GM18498 (cell line): ENCODE results near the gene AKT3.

ENCODE experiments used
- ATAC-seq: cut with Tn5 transposase; IDR thresholded peaks from one replicate; pipeline ENCODE4 v1.9.1; 2021; ENCODE audit warnings: mild to moderate bottlenecking, moderate library complexity; ENCODE audit not compliant: unreplicated experiment

Gene AKT3

GRCh38 chr1:243564814-243565213 lies 285.2 kb downstream of the AKT3 start:
- no peak for ATAC-seq

GRCh38 chr1:243563732-243564131 lies 286.3 kb downstream of the AKT3 start:
- ATAC-seq, result no peak

- ATAC-seq, result no peak
Observed at GRCh38 chr1:243562473-243562872, 287.6 kb downstream of the AKT3 start.

- no peak for ATAC-seq
Observed at GRCh38 chr1:243561588-243562319, 288.3 kb downstream of the AKT3 start.

GRCh38 chr1:243559575-243560162 lies 290.4 kb downstream of the AKT3 start:
- ATAC-seq, result no peak

- no peak for ATAC-seq
Observed at GRCh38 chr1:243558576-243558975, 291.5 kb downstream of the AKT3 start.

- ATAC-seq, result no peak
Observed at GRCh38 chr1:243557866-243558265, 292.2 kb downstream of the AKT3 start.

- ATAC-seq, result no peak
Observed at GRCh38 chr1:243554686-243555085, 295.4 kb downstream of the AKT3 start.

- ATAC-seq, result no peak
Observed at GRCh38 chr1:243553090-243553489, 297.0 kb downstream of the AKT3 start.

GRCh38 chr1:243550276-243550675 lies 299.8 kb downstream of the AKT3 start:
- no peak for ATAC-seq

GRCh38 chr1:243549791-243550190 lies 300.3 kb downstream of the AKT3 start:
- ATAC-seq, result no peak

- no peak for ATAC-seq
Observed at GRCh38 chr1:243549108-243549507, 300.9 kb downstream of the AKT3 start.

GRCh38 chr1:243548516-243548915 lies 301.5 kb downstream of the AKT3 start:
- no peak for ATAC-seq

- no peak for ATAC-seq
Observed at GRCh38 chr1:243547891-243548290, 302.2 kb downstream of the AKT3 start.

- no peak for ATAC-seq
Observed at GRCh38 chr1:243546457-243546856, 303.6 kb downstream of the AKT3 start.

- ATAC-seq, result no peak
Observed at GRCh38 chr1:243543501-243543900, 306.5 kb downstream of the AKT3 start.

- no peak for ATAC-seq
Observed at GRCh38 chr1:243542739-243543415, 307.2 kb downstream of the AKT3 start.

GRCh38 chr1:243539636-243540035 lies 310.4 kb downstream of the AKT3 start:
- no peak for ATAC-seq

- no peak for ATAC-seq
Observed at GRCh38 chr1:243535014-243535413, 315.0 kb downstream of the AKT3 start.

- ATAC-seq, result no peak
Observed at GRCh38 chr1:243529512-243529911, 320.5 kb downstream of the AKT3 start.

GRCh38 chr1:243528459-243529121 lies 321.5 kb downstream of the AKT3 start:
- ATAC-seq, result no peak

GRCh38 chr1:243526180-243526579 lies 323.9 kb downstream of the AKT3 start:
- no peak for ATAC-seq
